IMR-90 (cell line): ENCODE results near the gene TTC23L. TPM values are rescaled to one million over a fixed set of nuclear protein-coding genes. Genes with fewer than 3 reads are reported as not detected.

Source experiments
- ATAC-seq: fragments of 200-7000 bp; cut with Tn5 transposase; 2 replicates; pipeline ENCODE4 v1.9.1; 2020; ENCODE audit warnings: low read depth, mild to moderate bottlenecking, moderate library complexity
- BruUV-seq: library from RNA; stranded (reverse); fragments of 400-500 nt; replicated peaks from 2 replicates; lab custom pipeline; 2021; lab: Mats Ljungman, UMichigan
- CTCF ChIA-PET: fragments of 300-600 bp; formaldehyde crosslinking; extraction: SDS; loops from one replicate; lab custom pipeline; 2021; ENCODE audit warnings: antibody characterized with exemption; lab: Yijun Ruan, JAX
- POLR2A ChIA-PET: fragments of 300-600 bp; sonication (Branson Sonifier 250); formaldehyde crosslinking; loops from one replicate; lab custom pipeline; 2022; ENCODE audit warnings: antibody characterized with exemption; ENCODE audit not compliant: unreplicated experiment; lab: Charles Lee
- DNase-seq: peaks from one replicate; pipeline ENCODE4 v3.0.0; 2013
- H2AFZ ChIP-seq: replicated peaks from 2 replicates; pipeline ENCODE3; 2013; ENCODE audit warnings: low read length, mild to moderate bottlenecking; ENCODE audit not compliant: poor library complexity
- H2AK5ac ChIP-seq: 2 replicates; pipeline ENCODE4 v1.6.1; 2013; ENCODE audit warnings: low read depth, low read length, inconsistent platforms
- H2AK9ac ChIP-seq: replicated peaks from 2 replicates; pipeline ENCODE3; 2013; ENCODE audit warnings: mild to moderate bottlenecking, low read depth, low read length, moderate library complexity; ENCODE audit not compliant: poor library complexity
- H2BK120ac ChIP-seq: 2 replicates; pipeline ENCODE4 v1.6.1; 2013; ENCODE audit warnings: low read depth, low read length, inconsistent platforms
- H2BK15ac ChIP-seq: 3 replicates; pipeline ENCODE4 v1.6.1; 2013; ENCODE audit warnings: low read depth, low read length, inconsistent platforms
- H2BK20ac ChIP-seq: 2 replicates; pipeline ENCODE4 v1.6.1; 2013; ENCODE audit warnings: low read depth, mild to moderate bottlenecking, inconsistent platforms, low read length, moderate library complexity
- H2BK5ac ChIP-seq: 2 replicates; pipeline ENCODE4 v1.6.1; 2013; ENCODE audit warnings: mild to moderate bottlenecking, low read depth, low read length, inconsistent platforms; ENCODE audit not compliant: poor library complexity, severe bottlenecking
- H3K14ac ChIP-seq: replicated peaks from 2 replicates; pipeline ENCODE4 v1.6.1; 2013; ENCODE audit warnings: low read depth, low read length, inconsistent platforms
- H3K18ac ChIP-seq: 2 replicates; pipeline ENCODE4 v1.6.1; 2013; ENCODE audit warnings: low read depth, low read length, control low read depth
- H3K23ac ChIP-seq: 2 replicates; pipeline ENCODE4 v1.6.1; 2013; ENCODE audit warnings: low read depth, low read length, inconsistent platforms
- H3K27ac ChIP-seq: 2 replicates; pipeline ENCODE4 v1.5.1; 2013; ENCODE audit warnings: mild to moderate bottlenecking, control low read depth, low read length; ENCODE audit not compliant: insufficient read depth
- H3K27me3 ChIP-seq: 2 replicates; pipeline ENCODE4 v1.6.1; 2013; ENCODE audit warnings: low read length; ENCODE audit not compliant: control insufficient read depth, insufficient read depth
- H3K36me3 ChIP-seq: 2 replicates; pipeline ENCODE4 v1.6.1; 2013; ENCODE audit warnings: low read length, mixed read lengths; ENCODE audit not compliant: control insufficient read depth, insufficient read depth
- H3K4ac ChIP-seq: 2 replicates; pipeline ENCODE4 v1.6.1; 2013; ENCODE audit warnings: low read depth, low read length, inconsistent platforms
- H3K4me1 ChIP-seq: 2 replicates; pipeline ENCODE4 v1.6.1; 2013; ENCODE audit warnings: low read length, mixed read lengths; ENCODE audit not compliant: control insufficient read depth, insufficient read depth
- H3K4me2 ChIP-seq: 2 replicates; pipeline ENCODE4 v1.6.1; 2013; ENCODE audit warnings: low read depth, mild to moderate bottlenecking, control low read depth, low read length, moderate library complexity
- H3K4me3 ChIP-seq: 2 replicates; pipeline ENCODE4 v1.5.1; 2013; ENCODE audit warnings: low read depth, mild to moderate bottlenecking, control low read depth, low read length, moderate library complexity; ENCODE audit not compliant: insufficient read depth
- H3K56ac ChIP-seq: 2 replicates; pipeline ENCODE4 v1.6.1; 2013; ENCODE audit warnings: low read length, inconsistent platforms; ENCODE audit not compliant: insufficient read depth; ENCODE audit errors: extremely low read depth
- H3K79me1 ChIP-seq, 2 experiments: 2 replicates each; pipeline ENCODE4 v1.6.1; 2013; ENCODE audit warnings: low read length in 2 of 2, inconsistent platforms in 1 of 2, low read depth in 1 of 2
- H3K9ac ChIP-seq: 2 replicates; pipeline ENCODE4 v1.6.1; 2013; ENCODE audit warnings: low read depth, low read length, control low read depth
- H3K9me1 ChIP-seq: 2 replicates; pipeline ENCODE4 v1.6.1; 2013; ENCODE audit warnings: low read length, inconsistent platforms; ENCODE audit not compliant: insufficient read depth
- H3K9me3 ChIP-seq: 2 replicates; pipeline ENCODE4 v1.6.1; 2013; ENCODE audit warnings: low read length; ENCODE audit not compliant: control insufficient read depth, insufficient read depth
- H4K20me1 ChIP-seq: 2 replicates; pipeline ENCODE4 v1.6.1; 2013; ENCODE audit warnings: low read length, inconsistent platforms; ENCODE audit not compliant: insufficient read depth
- H4K5ac ChIP-seq: 2 replicates; pipeline ENCODE4 v1.6.1; 2013; ENCODE audit warnings: mild to moderate bottlenecking, low read depth, low read length, control low read depth
- H4K8ac ChIP-seq, 2 experiments: 2 replicates each; pipeline ENCODE4 v1.6.1; 2013; ENCODE audit warnings: low read depth in 2 of 2, low read length in 2 of 2, control low read depth in 1 of 2, inconsistent platforms in 1 of 2
- H4K91ac ChIP-seq: 2 replicates; pipeline ENCODE4 v1.6.1; 2013; ENCODE audit warnings: low read depth, low read length, inconsistent platforms; ENCODE audit not compliant: insufficient read depth
- BHLHE40 ChIP-seq: fragments of 150-350 bp; IDR thresholded peaks from 2 replicates; pipeline ENCODE4 v1.6.1; 2016; ENCODE audit warnings: mild to moderate bottlenecking, low read depth, low read length
- CEBPB ChIP-seq: IDR thresholded peaks from 2 replicates; pipeline ENCODE4 v1.6.1; 2012; ENCODE audit warnings: low read depth, low read length, improper control_type of control experiment
- CHD1 ChIP-seq: IDR thresholded peaks from 2 replicates; pipeline ENCODE4 v1.6.1; 2012; ENCODE audit warnings: low read depth, low read length, improper control_type of control experiment
- MAFK ChIP-seq: IDR thresholded peaks from 2 replicates; pipeline ENCODE4 v1.6.1; 2012; ENCODE audit warnings: low read depth, low read length, improper control_type of control experiment
- NFE2L2 ChIP-seq: fragments of 150-350 bp; IDR thresholded peaks from 2 replicates; pipeline ENCODE4 v1.6.1; 2016; ENCODE audit warnings: low read depth, mild to moderate bottlenecking, low read length
- RFX5 ChIP-seq: IDR thresholded peaks from 2 replicates; pipeline ENCODE4 v1.8.0; 2012; ENCODE audit warnings: low read depth, mild to moderate bottlenecking, low read length, moderate library complexity
- SMC3 ChIP-seq: fragments of 150-350 bp; IDR thresholded peaks from 2 replicates; pipeline ENCODE4 v1.6.1; 2016; ENCODE audit warnings: low read depth, mild to moderate bottlenecking, antibody characterized with exemption, low read length, moderate library complexity
- WGBS, 2 experiments: methylation state at CpG; one replicate each; pipeline versions ENCODE4 v1.1.5 to v1.1.7; 2013; ENCODE audit warnings: missing lambda C conversion rate in 2 of 2; ENCODE audit not compliant: insufficient read length in 1 of 2; ENCODE audit errors: extremely low coverage in 2 of 2; 5-methylcytosine and 5-hydroxymethylcytosine counted together
- dilution Hi-C: fragments of 300-500 bp; cut with HindIII; formaldehyde crosslinking; loops from one replicate; pipeline ENCODE4 v1.14.3; 2018; ENCODE audit warnings: low sequenced_read_pairs; ENCODE audit not compliant: unreplicated experiment
- in situ Hi-C: fragments of 300-500 bp; cut with MboI; formaldehyde crosslinking; loops from 3 replicates; pipeline ENCODE4 v1.14.3; 2019; ENCODE audit warnings: low sequenced_read_pairs, inconsistent platforms, mixed read lengths
- intact Hi-C: fragments of 100-400 bp; cut with micrococcal nuclease; formaldehyde crosslinking; loops from 2 replicates; pipeline ENCODE4 v1.10.0; 2022
- polyA plus RNA-seq, 3 experiments: library from polyadenylated mRNA; depleted of rRNA; stranded (reverse); fragments of >200 nt; gene quantifications; 2 replicates each; pipeline ENCODE4 v1.2.3, GENCODE V29; 2012; ENCODE audit warnings: low replicate concordance in 1 of 3
- total RNA-seq: library from RNA; depleted of rRNA; stranded (reverse); fragments of >200 nt; gene quantifications from 2 replicates; pipeline ENCODE4 v1.2.3, GENCODE V29; 2012
- TF ChIP-seq, protein P1 (sequence below): fragments of 150-350 bp; IDR thresholded peaks from 2 replicates; pipeline ENCODE4 v1.6.1; 2016; ENCODE audit warnings: low read depth, mild to moderate bottlenecking, low read length, moderate library complexity, borderline replicate concordance
- TF ChIP-seq, protein P2 (sequence below): conservative IDR thresholded peaks from 2 replicates; pipeline ENCODE4 v1.5.1; 2012; ENCODE audit warnings: mild to moderate bottlenecking, low read depth, low read length, improper control_type of control experiment

TTC23L gene
- total and polyA plus RNA-seq, 2 of the 4 experiments (the other 2 are of a cell fraction), result under 0.01 TPM; not detected in 1

DNA sequence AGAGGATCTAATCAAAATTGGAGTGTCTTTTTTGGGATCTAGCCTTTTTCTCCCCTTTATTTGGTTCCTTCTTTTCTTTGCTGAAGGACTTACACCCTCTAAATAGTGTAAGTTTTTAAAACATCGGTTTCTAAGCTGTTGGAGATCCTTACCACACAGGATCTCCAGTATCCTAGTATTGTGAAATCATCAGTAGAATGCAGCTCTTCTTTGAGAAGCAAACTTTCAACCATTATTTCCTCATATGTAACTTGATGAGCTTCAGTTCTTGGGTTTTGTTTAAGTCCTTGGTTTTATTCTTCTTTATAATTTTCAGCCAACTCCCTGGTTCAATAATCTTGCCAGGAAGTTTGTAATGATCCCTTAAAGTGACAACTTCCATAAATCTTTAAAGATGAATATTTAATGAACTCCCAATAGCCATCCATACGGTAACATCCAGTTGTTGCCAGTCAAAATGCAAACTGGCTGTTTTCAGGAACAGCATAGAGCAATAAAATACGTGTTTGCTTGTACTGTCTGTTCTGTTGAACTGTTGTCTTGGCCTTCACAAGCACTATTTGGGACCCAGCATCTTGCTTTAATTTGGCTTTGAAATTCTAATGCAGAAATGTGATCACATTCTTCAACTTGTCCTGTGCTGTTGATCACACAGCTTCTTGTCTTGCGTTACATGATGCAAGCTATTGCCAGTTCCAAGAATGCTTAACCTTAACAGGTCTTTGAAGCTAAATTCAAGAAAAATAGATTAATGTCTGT lies 34.8 kb upstream of the TTC23L start:
- Histone ChIP-seq H2BK120ac (no peak overlapping the region), H3K4me2 (no peak overlapping the region), H3K14ac (no peak overlapping the region), H2BK15ac (no peak overlapping the region), H3K79me1 (peaks cover 61 to 77% of the 10 kb centered on the region in 2 experiments), H2BK20ac (no peak overlapping the region), H3K36me3 (peaks cover 51% of the 10 kb centered on the region), H3K4me3 (no peak overlapping the region), H3K4ac (no peak overlapping the region), H2AFZ (no peak overlapping the region), H3K9ac (no peak overlapping the region), H2AK5ac (no peak overlapping the region), H3K9me1 (peaks cover 25% of the 10 kb centered on the region), H3K4me1 (peaks cover 2% of the 10 kb centered on the region; the same call in 1 of the 2 replicates), H3K27me3 (no peaks in the 10 kb centered on the region), H3K56ac (no peak overlapping the region), H3K27ac (peak overlapping the region; percentile 38; the same call in 1 of the 2 replicates), H4K5ac (no peak overlapping the region), H3K9me3 (no peaks in the 10 kb centered on the region), H4K91ac (no peak overlapping the region), H3K23ac (no peak overlapping the region; the same call in 1 of the 2 replicates), H2BK5ac (peak overlapping the region; percentile 14), H2AK9ac (no peak overlapping the region), H4K20me1 (peaks cover 33% of the 10 kb centered on the region), H4K8ac (no peak overlapping the region), H3K18ac (peak overlapping the region; percentile 50; the same call in 1 of the 2 replicates)
- ATAC-seq, result peak; percentile 37; the same call in 1 of the 2 replicates
- BruUV-seq, result no TSS peak
- DNase-seq, result peak; percentile 40
- no CpG with 5 or more reads among the region's 4 CpGs for WGBS, 2 experiments
- dilution Hi-C loops (no loop called here), in situ Hi-C loops (no loop called here), intact Hi-C loops (no loop called here)
- TF ChIP-seq SMC3, result no peak
- TF ChIP-seq BHLHE40, result no peak
- no peak for TF ChIP-seq MAFK
- TF ChIP-seq, protein P1, sequence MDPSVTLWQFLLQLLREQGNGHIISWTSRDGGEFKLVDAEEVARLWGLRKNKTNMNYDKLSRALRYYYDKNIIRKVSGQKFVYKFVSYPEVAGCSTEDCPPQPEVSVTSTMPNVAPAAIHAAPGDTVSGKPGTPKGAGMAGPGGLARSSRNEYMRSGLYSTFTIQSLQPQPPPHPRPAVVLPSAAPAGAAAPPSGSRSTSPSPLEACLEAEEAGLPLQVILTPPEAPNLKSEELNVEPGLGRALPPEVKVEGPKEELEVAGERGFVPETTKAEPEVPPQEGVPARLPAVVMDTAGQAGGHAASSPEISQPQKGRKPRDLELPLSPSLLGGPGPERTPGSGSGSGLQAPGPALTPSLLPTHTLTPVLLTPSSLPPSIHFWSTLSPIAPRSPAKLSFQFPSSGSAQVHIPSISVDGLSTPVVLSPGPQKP, result no peak
- TF ChIP-seq RFX5, result no peak
- TF ChIP-seq, protein P2, sequence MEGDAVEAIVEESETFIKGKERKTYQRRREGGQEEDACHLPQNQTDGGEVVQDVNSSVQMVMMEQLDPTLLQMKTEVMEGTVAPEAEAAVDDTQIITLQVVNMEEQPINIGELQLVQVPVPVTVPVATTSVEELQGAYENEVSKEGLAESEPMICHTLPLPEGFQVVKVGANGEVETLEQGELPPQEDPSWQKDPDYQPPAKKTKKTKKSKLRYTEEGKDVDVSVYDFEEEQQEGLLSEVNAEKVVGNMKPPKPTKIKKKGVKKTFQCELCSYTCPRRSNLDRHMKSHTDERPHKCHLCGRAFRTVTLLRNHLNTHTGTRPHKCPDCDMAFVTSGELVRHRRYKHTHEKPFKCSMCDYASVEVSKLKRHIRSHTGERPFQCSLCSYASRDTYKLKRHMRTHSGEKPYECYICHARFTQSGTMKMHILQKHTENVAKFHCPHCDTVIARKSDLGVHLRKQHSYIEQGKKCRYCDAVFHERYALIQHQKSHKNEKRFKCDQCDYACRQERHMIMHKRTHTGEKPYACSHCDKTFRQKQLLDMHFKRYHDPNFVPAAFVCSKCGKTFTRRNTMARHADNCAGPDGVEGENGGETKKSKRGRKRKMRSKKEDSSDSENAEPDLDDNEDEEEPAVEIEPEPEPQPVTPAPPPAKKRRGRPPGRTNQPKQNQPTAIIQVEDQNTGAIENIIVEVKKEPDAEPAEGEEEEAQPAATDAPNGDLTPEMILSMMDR, result no peak
- TF ChIP-seq NFE2L2, result no peak
- peak; percentile 85 for TF ChIP-seq CEBPB
- no peak for TF ChIP-seq CHD1
- ChIA-PET CTCF (interaction anchor here (1.0 kb wide), 1 partner anchor 91 kb away, joined by 3 read pairs; no protein-coding TSS in a partner anchor), POLR2A (interaction anchor here (0.6 kb wide), 1 partner anchor 117 kb away, joined by 3 read pairs; no protein-coding TSS in a partner anchor)
